PC-3 (cell line): ENCODE data around the gene TRIM71. TPM values are rescaled to one million over a fixed set of nuclear protein-coding genes. Genes with fewer than 3 reads are reported as not detected.

Source experiments
- ATAC-seq: fragments of 200-7000 bp; cut with Tn5 transposase; 2 replicates; pipeline ENCODE4 v1.9.1; 2020; ENCODE audit warnings: mild to moderate bottlenecking, moderate library complexity
- BruUV-seq: library from RNA; stranded (reverse); fragments of 400-500 nt; replicated peaks from 2 replicates; lab custom pipeline; 2021; lab: Mats Ljungman, UMichigan
- CTCF ChIA-PET: fragments of 300-600 bp; sonication (Branson Sonifier 250); formaldehyde crosslinking; loops from one replicate; lab custom pipeline; 2022; ENCODE audit warnings: antibody characterized with exemption; lab: Charles Lee
- POLR2A ChIA-PET: fragments of 300-600 bp; sonication (Branson Sonifier 250); formaldehyde crosslinking; loops from one replicate; lab custom pipeline; 2022; ENCODE audit warnings: antibody characterized with exemption; ENCODE audit not compliant: unreplicated experiment; lab: Charles Lee
- DNase-seq: peaks from one replicate; pipeline ENCODE4 v3.0.0-alpha.2; 2015
- H2AFZ ChIP-seq: fragments of 300-600 bp; sonication (generic); 2 replicates; pipeline ENCODE4 v1.6.0; 2016; ENCODE audit warnings: antibody characterized with exemption, low read length
- H3F3A ChIP-seq: fragments of 300-600 bp; sonication (generic); one replicate; pipeline ENCODE4 v1.6.0; 2017; ENCODE audit warnings: antibody characterized with exemption, low read length, control low read depth, mild to moderate bottlenecking; ENCODE audit not compliant: unreplicated experiment
- H3K27ac ChIP-seq: fragments of 300-600 bp; sonication (generic); 2 replicates; pipeline ENCODE4 v1.5.1; 2016; ENCODE audit warnings: mild to moderate bottlenecking, low read length
- H3K27me3 ChIP-seq: fragments of 300-600 bp; sonication (generic); 2 replicates; pipeline ENCODE4 v1.6.1; 2016; ENCODE audit warnings: low read length, mixed read lengths
- H3K36me3 ChIP-seq: fragments of 300-600 bp; sonication (generic); 2 replicates; pipeline ENCODE4 v1.6.1; 2016; ENCODE audit warnings: low read depth, mixed run types, low read length, mixed read lengths
- H3K4me1 ChIP-seq: fragments of 300-600 bp; sonication (generic); 2 replicates; pipeline ENCODE4 v1.5.1; 2016; ENCODE audit warnings: low read length; ENCODE audit not compliant: insufficient read depth
- H3K4me2 ChIP-seq: fragments of 300-600 bp; sonication (generic); 2 replicates; pipeline ENCODE4 v1.6.0; 2016; ENCODE audit warnings: low read length
- H3K4me3 ChIP-seq: fragments of 300-600 bp; sonication (generic); 2 replicates; pipeline ENCODE4 v1.5.1; 2016; ENCODE audit warnings: mild to moderate bottlenecking, low read length, mixed read lengths
- H3K79me2 ChIP-seq: fragments of 300-600 bp; sonication (generic); 2 replicates; pipeline ENCODE4 v1.6.1; 2017; ENCODE audit warnings: low read length, mixed read lengths
- H3K9ac ChIP-seq: fragments of 300-600 bp; sonication (generic); 2 replicates; pipeline ENCODE4 v1.6.0; 2016; ENCODE audit warnings: mild to moderate bottlenecking, low read length
- H3K9me2 ChIP-seq: fragments of 300-600 bp; sonication (generic); replicated peaks from 2 replicates; pipeline ENCODE4 v1.6.1; 2016; ENCODE audit warnings: mixed run types, low read length, mixed read lengths
- H3K9me3 ChIP-seq: fragments of 300-600 bp; sonication (generic); 2 replicates; pipeline ENCODE4 v1.6.1; 2016; ENCODE audit warnings: low read length, mixed read lengths
- H4K20me1 ChIP-seq: fragments of 300-600 bp; sonication (generic); 2 replicates; pipeline ENCODE4 v1.6.1; 2016; ENCODE audit warnings: low read length, mixed read lengths
- CTCF ChIP-seq: fragments of 300-600 bp; sonication (generic); conservative IDR thresholded peaks from 2 replicates; pipeline ENCODE4 v1.5.1; 2017; ENCODE audit warnings: antibody characterized with exemption, low read depth, mild to moderate bottlenecking, low read length
- EZH2 ChIP-seq: fragments of 300-600 bp; sonication (generic); IDR thresholded peaks from one replicate; pipeline ENCODE4 v1.6.1; 2017; ENCODE audit warnings: antibody characterized with exemption, mild to moderate bottlenecking, low read length; ENCODE audit not compliant: unreplicated experiment
- EZH2phosphoT487 ChIP-seq: fragments of 300-600 bp; sonication (generic); IDR thresholded peaks from 2 replicates; pipeline ENCODE4 v1.6.1; 2018; ENCODE audit warnings: mild to moderate bottlenecking, antibody characterized with exemption, low read length, borderline replicate concordance
- intact Hi-C: fragments of 100-400 bp; cut with micrococcal nuclease; formaldehyde crosslinking; loops from 2 replicates; pipeline ENCODE4 v1.9.0; 2023
- total RNA-seq: library from RNA; depleted of rRNA; stranded (reverse); fragments of >200 nt; gene quantifications from 2 replicates; pipeline ENCODE4 v1.2.3, GENCODE V29; 2014

TRIM71 gene
- total RNA-seq, 1 experiment from 2014 or later = 0.11 TPM

- TF ChIP-seq EZH2phosphoT487 = no peak
- TF ChIP-seq CTCF = no peak
- TF ChIP-seq EZH2 = no peak
- no peaks in the 10 kb centered on the region for H3K79me2 ChIP-seq
- H2AFZ ChIP-seq = no peak overlapping the region
- no peak overlapping the region for H3K4me2 ChIP-seq
- ChIA-PET CTCF (interaction anchor here (0.5 kb wide), 1 partner anchor 10 kb away, joined by 3 read pairs; no protein-coding TSS in a partner anchor), POLR2A (no interaction called here)
- peaks cover 13% of the 10 kb centered on the region for H3K4me1 ChIP-seq
- no peaks in the 10 kb centered on the region for H3K9me3 ChIP-seq
- no peak overlapping the region for H3K4me3 ChIP-seq
- no peaks in the 10 kb centered on the region for H3K27me3 ChIP-seq
- H3K9ac ChIP-seq = no peak overlapping the region
- H3K36me3 ChIP-seq = no peaks in the 10 kb centered on the region
- DNase-seq = no peak
- no peak for ATAC-seq
- H3K9me2 ChIP-seq = no peaks in the 10 kb centered on the region
- H3K27ac ChIP-seq = no peak overlapping the region
- no peaks in the 10 kb centered on the region for H4K20me1 ChIP-seq
- BruUV-seq = no TSS peak
- no peaks in the 10 kb centered on the region for H3F3A ChIP-seq
- intact Hi-C loops = no loop called here
Observed at GRCh38 chr3:32883817-32884216, 66.0 kb downstream of the TRIM71 start.

- no peaks in the 10 kb centered on the region for H4K20me1 ChIP-seq
- no peaks in the 10 kb centered on the region for H3F3A ChIP-seq
- H3K4me3 ChIP-seq = no peak overlapping the region
- H3K27ac ChIP-seq = no peak overlapping the region
- ChIA-PET POLR2A (interaction anchor here (0.6 kb wide), 1 partner anchor 58 kb away, joined by 25 read pairs; no protein-coding TSS in a partner anchor), CTCF (interaction anchor here (0.5 kb wide), 1 partner anchor 122 kb away, joined by 5 read pairs; no protein-coding TSS in a partner anchor)
- no peak for TF ChIP-seq EZH2phosphoT487
- H3K79me2 ChIP-seq = no peaks in the 10 kb centered on the region
- intact Hi-C loops = no loop called here
- H3K9ac ChIP-seq = no peak overlapping the region
- H3K4me1 ChIP-seq = peaks cover 13% of the 10 kb centered on the region
- no peak overlapping the region for H2AFZ ChIP-seq
- ATAC-seq (no peak), DNase-seq (no peak)
- H3K9me3 ChIP-seq = no peaks in the 10 kb centered on the region
- H3K9me2 ChIP-seq = no peaks in the 10 kb centered on the region
- no TSS peak for BruUV-seq
- H3K4me2 ChIP-seq = no peak overlapping the region
- H3K36me3 ChIP-seq = no peaks in the 10 kb centered on the region
- H3K27me3 ChIP-seq = no peaks in the 10 kb centered on the region
Observed at GRCh38 chr3:32884591-32884990, 66.8 kb downstream of the TRIM71 start.

DNA sequence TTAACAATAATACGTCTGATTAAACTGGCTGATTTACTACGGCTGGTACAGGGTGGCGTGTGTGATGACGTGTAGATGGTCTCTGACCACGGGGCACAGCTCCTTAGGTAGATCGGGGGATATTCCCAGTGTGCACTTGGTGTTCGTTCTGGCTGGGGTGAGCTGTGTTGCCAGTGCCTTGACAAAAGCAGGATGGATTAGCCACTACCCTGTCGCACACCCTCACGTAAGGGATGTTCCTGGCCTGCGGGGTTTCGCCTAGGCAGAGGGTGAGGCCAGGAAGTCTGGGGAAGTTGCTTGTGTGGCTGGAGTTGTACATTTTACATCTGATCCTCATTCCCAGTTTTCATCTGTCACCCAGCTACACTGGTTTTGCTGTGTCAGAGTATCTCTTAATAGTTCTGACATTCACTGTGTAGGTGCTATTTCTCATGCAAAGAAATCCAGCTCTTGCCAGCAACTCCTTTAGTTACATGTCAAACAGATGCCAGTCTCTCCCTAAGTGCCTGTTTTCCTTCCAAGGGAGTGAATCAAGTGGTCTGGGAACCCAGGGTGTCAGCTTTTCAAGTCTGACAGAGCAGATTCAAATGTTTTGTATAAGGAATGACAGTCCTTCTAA is 67.6 kb downstream of the TRIM71 start:
- TF ChIP-seq EZH2phosphoT487 (no peak), CTCF (no peak), EZH2 (no peak)
- H3K27ac ChIP-seq = no peak overlapping the region

More for the DNA sequence above, 67.6 kb downstream of the TRIM71 start:
- intact Hi-C loops = no loop called here
- H4K20me1 ChIP-seq = no peaks in the 10 kb centered on the region
- H3K4me3 ChIP-seq = no peak overlapping the region
- no peak overlapping the region for H3K9ac ChIP-seq
- peaks cover 13% of the 10 kb centered on the region for H3K4me1 ChIP-seq
- H2AFZ ChIP-seq = no peak overlapping the region
- H3K9me2 ChIP-seq = no peaks in the 10 kb centered on the region
- no peaks in the 10 kb centered on the region for H3K36me3 ChIP-seq
- H3K27me3 ChIP-seq = no peaks in the 10 kb centered on the region
- DNase-seq = no peak
- H3K4me2 ChIP-seq = no peak overlapping the region
- H3K79me2 ChIP-seq = no peaks in the 10 kb centered on the region
- no TSS peak for BruUV-seq
- no peaks in the 10 kb centered on the region for H3F3A ChIP-seq
- no peaks in the 10 kb centered on the region for H3K9me3 ChIP-seq
- ATAC-seq = no peak
- ChIA-PET POLR2A (no interaction called here), CTCF (no interaction called here)
